Transverse colon (tissue), 4 donors: ENCODE results near the gene HOXA10.

ENCODE experiments used
- CTCF ChIP-seq, 5 experiments: fragments of 200-600 bp in 3 of 5; fragments of 450-650 bp in 2 of 5; sonication (generic) in 3 of 5; IDR thresholded peaks; 1 replicate in 2 of 5; 2 replicates in 3 of 5; pipeline ENCODE4 v1.5.1; 2016 to 2017; ENCODE audit warnings: antibody characterized with exemption in 5 of 5, inconsistent platforms in 3 of 5, mild to moderate bottlenecking in 2 of 5, moderate library complexity in 1 of 5
- POLR2AphosphoS5 ChIP-seq, 3 donors: sonication (generic); formaldehyde crosslinking; IDR thresholded peaks; one replicate each; pipeline ENCODE4 v1.6.1; 2016; ENCODE audit warnings: antibody characterized with exemption in 3 of 3

GRCh38 chr7:27151931-27152815, 21.9 kb downstream of the HOXA10 start, which contains the start of gene HOXA3:
- TF ChIP-seq CTCF (IDR thresholded peaks at IDR 0.05) (no peak), POLR2AphosphoS5 (IDR thresholded peaks at IDR 0.05) (peak; percentile 86 to 98 (median 98))
